ENCODE results near the gene ARHGAP28.

ARHGAP28 gene

DNA sequence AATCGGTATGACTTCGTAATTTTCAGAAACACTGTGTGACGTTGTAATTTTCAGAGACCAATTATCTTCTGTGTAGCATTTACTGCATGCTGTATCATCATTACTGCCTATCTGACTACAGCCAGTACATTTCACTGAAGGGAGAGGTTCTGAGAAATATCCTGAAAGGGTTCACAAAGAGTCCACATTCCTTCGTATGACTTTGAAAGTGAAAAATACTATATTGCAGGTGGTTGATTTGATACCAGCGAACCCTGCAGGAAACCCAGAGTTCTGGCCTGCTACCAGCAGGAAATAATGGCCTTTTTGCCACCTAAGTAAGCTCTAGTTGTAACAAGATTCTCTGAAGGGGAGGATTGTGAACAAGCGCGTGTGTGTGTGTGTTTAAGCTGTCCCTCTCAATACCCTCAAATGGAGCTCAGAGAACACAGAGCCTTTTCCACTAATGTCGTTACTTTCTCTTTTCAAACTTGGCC lies 155.5 kb downstream of the ARHGAP28 start:
- TF ChIP-seq, protein P1, sequence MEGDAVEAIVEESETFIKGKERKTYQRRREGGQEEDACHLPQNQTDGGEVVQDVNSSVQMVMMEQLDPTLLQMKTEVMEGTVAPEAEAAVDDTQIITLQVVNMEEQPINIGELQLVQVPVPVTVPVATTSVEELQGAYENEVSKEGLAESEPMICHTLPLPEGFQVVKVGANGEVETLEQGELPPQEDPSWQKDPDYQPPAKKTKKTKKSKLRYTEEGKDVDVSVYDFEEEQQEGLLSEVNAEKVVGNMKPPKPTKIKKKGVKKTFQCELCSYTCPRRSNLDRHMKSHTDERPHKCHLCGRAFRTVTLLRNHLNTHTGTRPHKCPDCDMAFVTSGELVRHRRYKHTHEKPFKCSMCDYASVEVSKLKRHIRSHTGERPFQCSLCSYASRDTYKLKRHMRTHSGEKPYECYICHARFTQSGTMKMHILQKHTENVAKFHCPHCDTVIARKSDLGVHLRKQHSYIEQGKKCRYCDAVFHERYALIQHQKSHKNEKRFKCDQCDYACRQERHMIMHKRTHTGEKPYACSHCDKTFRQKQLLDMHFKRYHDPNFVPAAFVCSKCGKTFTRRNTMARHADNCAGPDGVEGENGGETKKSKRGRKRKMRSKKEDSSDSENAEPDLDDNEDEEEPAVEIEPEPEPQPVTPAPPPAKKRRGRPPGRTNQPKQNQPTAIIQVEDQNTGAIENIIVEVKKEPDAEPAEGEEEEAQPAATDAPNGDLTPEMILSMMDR (IDR thresholded peaks at IDR 0.05): no peak
- no peaks in the 10 kb centered on the region for H3K27me3 ChIP-seq
- no peaks in the 10 kb centered on the region for H3K36me3 ChIP-seq
- no peaks in the 10 kb centered on the region for H3K4me1 ChIP-seq (ENCODE audit: control insufficient read depth in 1 of 2, insufficient read depth in 1 of 2, low read depth in 1 of 2, low read length in 1 of 2)
- H3K9me3 ChIP-seq: no peaks in the 10 kb centered on the region
- no peak overlapping the region for H3K4me3 ChIP-seq (ENCODE audit: low read depth in 1 of 2, low read length in 1 of 2)
- H3K27ac ChIP-seq: no peak overlapping the region

DNA sequence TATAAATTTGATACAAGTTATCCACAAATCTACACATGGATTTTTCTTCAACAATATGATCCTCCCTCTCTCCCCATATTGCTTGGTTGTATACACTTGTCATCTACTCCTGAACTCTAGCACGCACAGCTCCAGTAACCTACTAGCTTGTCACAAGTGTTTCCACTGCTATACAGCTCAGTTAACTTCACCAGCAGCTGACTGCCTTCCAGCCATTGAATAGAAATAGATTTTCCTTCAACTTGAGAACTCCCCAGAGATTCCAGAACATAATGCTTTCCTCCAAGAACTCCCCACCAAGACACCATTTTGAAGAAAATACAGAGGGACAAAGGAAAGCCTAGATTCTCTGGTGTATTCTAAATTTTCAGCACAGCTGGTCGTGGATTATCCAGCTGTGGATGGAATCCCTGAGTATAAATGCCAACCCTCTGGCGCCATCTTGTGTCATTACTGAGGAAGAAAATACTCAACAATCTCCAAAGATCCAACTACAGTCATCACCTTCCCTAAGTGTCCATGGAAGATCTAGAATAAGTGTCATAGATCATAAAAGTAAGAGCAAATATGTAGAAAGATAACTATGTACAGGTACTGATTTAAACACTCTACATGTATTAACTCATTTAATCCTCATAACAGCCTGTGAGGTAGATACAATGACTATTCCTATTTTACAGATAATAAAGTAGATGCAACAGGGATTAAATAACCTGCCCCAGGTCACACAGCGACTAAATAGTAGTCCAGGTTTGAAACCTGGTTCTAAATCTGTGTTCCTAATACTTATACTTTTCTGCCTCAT lies 156.7 kb downstream of the ARHGAP28 start:
- no peak overlapping the region for H3K4me3 ChIP-seq (ENCODE audit: low read depth in 1 of 2, low read length in 1 of 2)
- no peaks in the 10 kb centered on the region for H3K27me3 ChIP-seq
- no peak overlapping the region for H3K27ac ChIP-seq
- TF ChIP-seq, protein P1 (IDR thresholded peaks at IDR 0.05): no peak
- H3K36me3 ChIP-seq: no peaks in the 10 kb centered on the region
- no peaks in the 10 kb centered on the region for H3K9me3 ChIP-seq
- no peaks in the 10 kb centered on the region for H3K4me1 ChIP-seq (ENCODE audit: control insufficient read depth in 1 of 2, insufficient read depth in 1 of 2, low read depth in 1 of 2, low read length in 1 of 2)

DNA sequence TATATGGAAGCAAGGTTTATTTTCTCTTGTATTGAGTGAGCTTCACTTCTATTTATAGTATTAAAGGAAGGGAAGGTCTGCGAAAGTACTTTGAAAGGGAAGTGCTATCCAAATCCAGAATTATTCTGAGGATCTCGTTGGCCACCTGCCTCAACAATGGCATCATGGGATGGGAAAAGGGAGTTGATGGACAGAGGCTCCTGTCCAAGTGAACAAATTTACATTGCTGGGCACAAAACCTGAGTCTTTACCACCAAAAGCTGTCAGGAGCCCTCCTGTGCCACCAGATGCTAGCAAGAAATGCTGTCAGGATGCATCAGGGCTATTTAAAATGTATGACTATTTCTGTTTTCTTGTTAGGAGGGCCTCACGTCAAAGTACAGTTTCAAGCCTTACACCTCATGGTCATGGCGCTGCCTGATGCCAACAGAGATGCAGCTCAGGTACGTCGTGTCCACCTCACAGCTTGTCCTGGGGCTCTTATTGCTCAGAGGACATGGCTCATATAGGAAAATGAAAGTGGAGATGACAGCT lies 157.3 kb downstream of the ARHGAP28 start:
- no peaks in the 10 kb centered on the region for H3K27me3 ChIP-seq
- H3K4me3 ChIP-seq (ENCODE audit: low read depth in 1 of 2, low read length in 1 of 2): no peak overlapping the region
- TF ChIP-seq, protein P1 (IDR thresholded peaks at IDR 0.05): no peak
- H3K36me3 ChIP-seq: no peaks in the 10 kb centered on the region
- H3K4me1 ChIP-seq (ENCODE audit: control insufficient read depth in 1 of 2, insufficient read depth in 1 of 2, low read depth in 1 of 2, low read length in 1 of 2): no peaks in the 10 kb centered on the region
- H3K9me3 ChIP-seq: no peaks in the 10 kb centered on the region
- H3K27ac ChIP-seq: no peak overlapping the region

DNA sequence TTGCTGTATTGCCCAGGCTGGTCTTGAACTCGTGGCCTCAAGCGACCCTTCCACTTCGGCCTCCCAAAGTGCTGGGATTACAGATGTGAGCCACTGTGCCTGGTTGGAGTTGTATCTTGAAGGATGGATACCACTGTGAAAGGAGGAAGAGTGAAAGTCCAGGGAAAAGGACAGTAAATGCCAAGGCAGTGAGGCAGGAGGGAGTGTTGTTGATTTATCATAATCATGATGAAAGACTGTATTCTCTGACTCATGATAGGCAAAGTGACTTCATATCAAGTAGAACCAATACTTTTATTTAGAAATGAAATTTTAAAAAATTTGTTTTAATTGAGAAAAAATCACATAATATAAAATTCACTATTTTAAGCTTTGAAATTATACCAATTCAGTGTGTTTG lies 162.3 kb downstream of the ARHGAP28 start:
- Histone ChIP-seq H3K36me3 (no peaks in the 10 kb centered on the region), H3K27ac (no peak overlapping the region), H3K9me3 (no peaks in the 10 kb centered on the region), H3K4me3 (ENCODE audit: low read depth in 1 of 2, low read length in 1 of 2) (no peak overlapping the region), H3K27me3 (no peaks in the 10 kb centered on the region), H3K4me1 (ENCODE audit: control insufficient read depth in 1 of 2, insufficient read depth in 1 of 2, low read depth in 1 of 2, low read length in 1 of 2) (no peaks in the 10 kb centered on the region)
- TF ChIP-seq, protein P1 (IDR thresholded peaks at IDR 0.05): no peak

DNA sequence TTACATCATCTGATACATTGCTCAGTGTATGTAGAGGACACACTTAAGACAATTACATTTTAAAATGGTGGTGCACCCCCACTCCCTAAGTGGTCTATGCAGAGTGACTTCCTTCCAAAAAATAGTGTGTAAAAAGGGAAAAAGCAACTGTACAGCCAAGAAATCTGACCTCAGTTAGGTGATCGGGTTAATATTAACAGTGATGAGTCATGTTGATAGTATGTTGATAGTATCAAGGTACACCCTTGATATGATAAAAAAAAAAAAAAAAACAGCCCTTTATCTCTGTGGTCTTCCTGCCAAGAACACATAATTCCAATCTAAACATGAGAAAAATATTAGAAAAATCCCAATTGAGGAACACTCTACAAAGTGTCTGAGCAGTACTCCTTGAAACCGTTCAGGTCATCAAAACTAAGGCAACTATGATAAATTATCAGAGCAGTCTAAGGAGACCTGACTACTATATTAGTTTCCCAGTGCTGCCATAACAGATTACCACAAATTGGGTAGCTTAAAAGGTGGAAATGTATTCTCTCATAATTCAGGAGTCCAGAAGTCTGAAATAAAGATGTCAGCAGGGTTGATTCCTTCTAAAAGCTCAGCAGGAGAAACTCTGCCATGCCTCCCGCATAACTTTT lies 171.9 kb downstream of the ARHGAP28 start:
- H3K4me1 ChIP-seq (ENCODE audit: control insufficient read depth in 1 of 2, insufficient read depth in 1 of 2, low read depth in 1 of 2, low read length in 1 of 2): no peaks in the 10 kb centered on the region
- TF ChIP-seq, protein P1 (IDR thresholded peaks at IDR 0.05): no peak
- no peak overlapping the region for H3K4me3 ChIP-seq (ENCODE audit: low read depth in 1 of 2, low read length in 1 of 2)
- no peaks in the 10 kb centered on the region for H3K27me3 ChIP-seq
- H3K36me3 ChIP-seq: no peaks in the 10 kb centered on the region
- no peak overlapping the region for H3K27ac ChIP-seq
- H3K9me3 ChIP-seq: no peaks in the 10 kb centered on the region
